SK-N-SH (cell line): Measurements from ENCODE around the gene LRRC37B. TPM values are rescaled to one million over a fixed set of nuclear protein-coding genes. Genes with fewer than 3 reads are reported as not detected.
A peak's percentile ranks its signal among the peaks of the same experiment; 100 is the strongest.
"Not testable (repeated sequence)": the region's sequence is repeated elsewhere in the genome, so short reads cannot be mapped to it uniquely, and the experiment has no call there.

Experiments used
- CTCF ChIA-PET: fragments of 300-600, 350-600 bp; formaldehyde crosslinking; extraction: SDS; loops from one replicate; lab custom pipeline; 2021; lab: Yijun Ruan, JAX
- POLR2A ChIA-PET: fragments of 350-600 bp; sonication (Branson Sonifier 250); formaldehyde crosslinking; extraction: SDS; loops from one replicate; lab custom pipeline; 2020; ENCODE audit warnings: antibody characterized with exemption, inconsistent platforms; lab: Yijun Ruan, JAX
- DNase-seq: peaks from one replicate; pipeline ENCODE4 v3.0.0; 2012
- H2AFZ ChIP-seq: fragments of 200-600 bp; sonication (generic); 2 replicates; pipeline ENCODE4 v1.8.1; 2016; ENCODE audit warnings: antibody characterized with exemption, mild to moderate bottlenecking, low read depth
- H3F3A ChIP-seq: fragments of 200-600 bp; sonication (generic); replicated peaks from 2 replicates; pipeline ENCODE3; 2016; ENCODE audit warnings: antibody characterized with exemption, mild to moderate bottlenecking; ENCODE audit not compliant: insufficient read depth
- H3K27ac ChIP-seq, 2 experiments: fragments of 200-500 bp in 1 of 2; fragments of 200-600 bp in 1 of 2; sonication (Bioruptor generic) in 1 of 2; sonication (generic), shearing (Covaris generic) in 1 of 2; 2 replicates each; pipeline versions ENCODE4 v1.5.1 to v1.6.1; 2014 to 2016; ENCODE audit warnings: low read depth in 2 of 2, inconsistent platforms in 1 of 2, low read length in 1 of 2, mild to moderate bottlenecking in 1 of 2, mixed read lengths in 1 of 2
- H3K27me3 ChIP-seq: fragments of 200-600 bp; sonication (generic), shearing (Covaris generic); 2 replicates; pipeline ENCODE4 v1.6.1; 2016; ENCODE audit warnings: mixed run types; ENCODE audit not compliant: insufficient read depth
- H3K36me3 ChIP-seq, 2 experiments: fragments of 200-500 bp in 1 of 2; fragments of 200-600 bp in 1 of 2; sonication (Bioruptor generic) in 1 of 2; sonication (generic) in 1 of 2; replicated peaks in 1 of 2; 2 replicates each; pipeline versions ENCODE3 to v1.5.1; 2014 to 2016; ENCODE audit warnings: low read length in 1 of 2, mild to moderate bottlenecking in 1 of 2; ENCODE audit not compliant: insufficient read depth in 2 of 2, control insufficient read depth in 1 of 2
- H3K4me1 ChIP-seq, 2 experiments: fragments of 200-500 bp in 1 of 2; fragments of 200-600 bp in 1 of 2; sonication (Bioruptor generic) in 1 of 2; sonication (generic), shearing (Covaris generic) in 1 of 2; 2 replicates each; pipeline versions ENCODE4 v1.5.1 to v1.6.1; 2014 to 2016; ENCODE audit warnings: low read depth in 1 of 2, low read length in 1 of 2, mixed run types in 1 of 2; ENCODE audit not compliant: insufficient read depth in 2 of 2, control insufficient read depth in 1 of 2
- H3K4me2 ChIP-seq: fragments of 200-600 bp; sonication (generic), shearing (Covaris generic); 2 replicates; pipeline ENCODE4 v1.6.1; 2017; ENCODE audit warnings: mixed run types
- H3K4me3 ChIP-seq, 2 experiments: fragments of 200-500 bp in 1 of 2; fragments of 200-600 bp in 1 of 2; sonication (Bioruptor generic) in 1 of 2; sonication (generic), shearing (Covaris generic) in 1 of 2; 2 replicates each; pipeline versions ENCODE4 v1.5.1 to v1.8.1; 2014 to 2016; ENCODE audit warnings: low read depth in 2 of 2, inconsistent platforms in 1 of 2, low read length in 1 of 2, mild to moderate bottlenecking in 1 of 2, mixed read lengths in 1 of 2, moderate library complexity in 1 of 2
- H3K79me2 ChIP-seq: fragments of 200-600 bp; sonication (generic); 2 replicates; pipeline ENCODE4 v1.8.1; 2017; ENCODE audit warnings: mild to moderate bottlenecking; ENCODE audit not compliant: insufficient read depth
- H3K9ac ChIP-seq: fragments of 200-600 bp; sonication (generic); 2 replicates; pipeline ENCODE4 v1.6.1; 2017; ENCODE audit warnings: mixed run types
- H3K9me2 ChIP-seq: fragments of 200-600 bp; sonication (generic); 2 replicates; pipeline ENCODE4 v1.6.1; 2017; ENCODE audit warnings: mixed run types
- H3K9me3 ChIP-seq: fragments of 200-600 bp; sonication (generic); 2 replicates; pipeline ENCODE4 v1.6.1; 2017; ENCODE audit warnings: mixed run types, mild to moderate bottlenecking, moderate library complexity
- H4K20me1 ChIP-seq: fragments of 200-600 bp; sonication (generic); 2 replicates; pipeline ENCODE4 v1.6.1; 2017; ENCODE audit warnings: mild to moderate bottlenecking, mixed run types; ENCODE audit not compliant: insufficient read depth
- ELF1 ChIP-seq: IDR thresholded peaks from 2 replicates; pipeline ENCODE4 v1.4.0; 2012
- EP300 ChIP-seq, 2 experiments: IDR thresholded peaks; 2 replicates each; pipeline versions ENCODE4 v1.4.0 to v1.6.1; 2012; ENCODE audit warnings: borderline replicate concordance in 1 of 2, low read depth in 1 of 2, low read length in 1 of 2
- FOSL2 ChIP-seq: IDR thresholded peaks from 2 replicates; pipeline ENCODE4 v1.4.0; 2012; ENCODE audit warnings: low read depth, mild to moderate bottlenecking, moderate library complexity, borderline replicate concordance
- FOXJ3 ChIP-seq: sonication (generic); formaldehyde crosslinking; IDR thresholded peaks from 2 replicates; pipeline ENCODE4 v1.5.1; 2020; ENCODE audit warnings: mild to moderate bottlenecking, missing genetic modification reagents
- GABPA ChIP-seq: IDR thresholded peaks from 2 replicates; pipeline ENCODE4 v1.4.0; 2012; ENCODE audit warnings: low read depth, mild to moderate bottlenecking
- NFIC ChIP-seq: IDR thresholded peaks from 2 replicates; pipeline ENCODE4 v1.4.0; 2012; ENCODE audit warnings: borderline replicate concordance
- RCOR1 ChIP-seq: fragments of 150-350 bp; IDR thresholded peaks from 2 replicates; pipeline ENCODE4 v1.6.1; 2017; ENCODE audit warnings: antibody characterized with exemption, low read length
- RFX5 ChIP-seq: IDR thresholded peaks from 2 replicates; pipeline ENCODE4 v1.6.1; 2012; ENCODE audit warnings: mild to moderate bottlenecking, improper control_type of control experiment, low read length
- SMC3 ChIP-seq: IDR thresholded peaks from 2 replicates; pipeline ENCODE4 v1.6.1; 2012; ENCODE audit warnings: low read depth, low read length, improper control_type of control experiment
- TCF12 ChIP-seq: IDR thresholded peaks from 2 replicates; pipeline ENCODE4 v1.4.0; 2012
- TEAD4 ChIP-seq: IDR thresholded peaks from 2 replicates; pipeline ENCODE4 v1.4.0; 2012; ENCODE audit warnings: mild to moderate bottlenecking, borderline replicate concordance; ENCODE audit not compliant: insufficient read depth
- YY1 ChIP-seq: IDR thresholded peaks from 2 replicates; pipeline ENCODE4 v1.4.0; 2012; ENCODE audit warnings: low read depth, mild to moderate bottlenecking
- ZBTB33 ChIP-seq: IDR thresholded peaks from 2 replicates; pipeline ENCODE4 v1.4.0; 2012; ENCODE audit warnings: low read depth, borderline replicate concordance
- WGBS: methylation state at CpG from one replicate; pipeline ENCODE4 v1.1.6; 2017; ENCODE audit warnings: low lambda C conversion rate; 5-methylcytosine and 5-hydroxymethylcytosine counted together
- polyA plus RNA-seq, 3 experiments: library from polyadenylated mRNA; depleted of rRNA; stranded (reverse); fragments of >200 nt; gene quantifications; 2 replicates each; pipeline ENCODE4 v1.2.3, GENCODE V29; 2012

Gene LRRC37B
- polyA plus RNA-seq, 1 of the 3 experiments (the other 2 are of a cell fraction): 9.3 TPM

- H3K4me3 ChIP-seq, H3K9me3 ChIP-seq, DNase-seq, H3K4me1 ChIP-seq, CTCF ChIA-PET, H4K20me1 ChIP-seq, POLR2A ChIA-PET, H3K79me2 ChIP-seq, H3K9ac ChIP-seq, H3K4me2 ChIP-seq, H3K9me2 ChIP-seq, H2AFZ ChIP-seq, H3K27me3 ChIP-seq: not testable (repeated sequence)
- H3K27ac ChIP-seq: peak overlapping the region in 1 of 2 experiments; percentile 69; a peak in 2 of 4 replicates
- peaks cover 25% of the 10 kb centered on the region for H3F3A ChIP-seq
- WGBS: 90% methylated on average over 14 of the region's 14 CpGs
- peaks cover 29 to 49% of the 10 kb centered on the region in 2 experiments for H3K36me3 ChIP-seq
Observed at GRCh38 chr17:31974269-31975071, 32.7 kb upstream of the LRRC37B start.

GRCh38 chr17:31975391-31975790 is 31.8 kb upstream of the LRRC37B start:
- H3K9ac ChIP-seq, H4K20me1 ChIP-seq, H3K4me1 ChIP-seq, H2AFZ ChIP-seq, POLR2A ChIA-PET, DNase-seq, H3K4me2 ChIP-seq, H3K9me2 ChIP-seq, CTCF ChIA-PET, H3K79me2 ChIP-seq, H3K9me3 ChIP-seq, H3K4me3 ChIP-seq, H3K27me3 ChIP-seq: not testable (repeated sequence)
- WGBS: 71% methylated on average over 5 of the region's 5 CpGs
- H3F3A ChIP-seq: peaks cover 25% of the 10 kb centered on the region
- H3K27ac ChIP-seq: peak overlapping the region in 1 of 2 experiments; percentile 69; a peak in 2 of 4 replicates
- H3K36me3 ChIP-seq: peaks cover 31 to 50% of the 10 kb centered on the region in 2 experiments

GRCh38 chr17:31991821-31992220 is 15.4 kb upstream of the LRRC37B start:
- CTCF ChIA-PET, H3K9me3 ChIP-seq, H3K27me3 ChIP-seq, H4K20me1 ChIP-seq, H3K4me3 ChIP-seq, POLR2A ChIA-PET, DNase-seq, H3K9ac ChIP-seq, H3K79me2 ChIP-seq, H3K4me1 ChIP-seq, H3K9me2 ChIP-seq, H3K4me2 ChIP-seq, H3K27ac ChIP-seq, H2AFZ ChIP-seq: not testable (repeated sequence)
- Histone ChIP-seq H3F3A (peaks cover 13% of the 10 kb centered on the region), H3K36me3 (peaks cover 55 to 82% of the 10 kb centered on the region in 2 experiments)
- 95% methylated on average over 8 of the region's 8 CpGs for WGBS

- POLR2A ChIA-PET: no interaction called here
- 82% methylated on average over 6 of the region's 6 CpGs for WGBS
- TF ChIP-seq ZBTB33 (no peak), RCOR1 (no peak), NFIC (no peak), EP300 (IDR thresholded peaks at IDR 0.05; ENCODE audit: borderline replicate concordance in 1 of 2, low read depth in 1 of 2, low read length in 1 of 2) (no peak), TCF12 (no peak), FOXJ3 (CRISPR knock-in tag) (no peak), SMC3 (no peak), ELF1 (no peak), GABPA (no peak), YY1 (no peak), TEAD4 (no peak), FOSL2 (no peak), RFX5 (no peak)
Observed at GRCh38 chr17:31997005-31997404, 10.2 kb upstream of the LRRC37B start.

More at GRCh38 chr17:31997005-31997404, 10.2 kb upstream of the LRRC37B start:
- Histone ChIP-seq H3K79me2 (no peaks in the 10 kb centered on the region), H3K27ac (no peak overlapping the region), H2AFZ (no peak overlapping the region), H3K9me2 (no peaks in the 10 kb centered on the region), H3K9ac (no peak overlapping the region), H3F3A (peaks cover 24% of the 10 kb centered on the region), H3K36me3 (peaks cover 77 to 88% of the 10 kb centered on the region in 2 experiments), H3K4me1 (no peaks in the 10 kb centered on the region), H3K27me3 (no peaks in the 10 kb centered on the region), H3K4me2 (no peak overlapping the region), H3K4me3 (no peak overlapping the region), H3K9me3 (no peaks in the 10 kb centered on the region), H4K20me1 (no peaks in the 10 kb centered on the region)
- DNase-seq: no peak
- CTCF ChIA-PET: interaction anchor here (2.2 kb wide), 1 partner anchor 10 kb away, joined by 16 read pairs; the partner anchor contains the start of gene LRRC37B
